Endothelial cell of umbilical vein (primary cell): ENCODE data around the gene PYGB. TPM values are rescaled to one million over a fixed set of nuclear protein-coding genes. Genes with fewer than 3 reads are reported as not detected.

ENCODE experiments used
- BruUV-seq: library from RNA; stranded (reverse); fragments of 400-500 nt; replicated peaks from 2 replicates; lab custom pipeline; 2021; lab: Mats Ljungman, UMichigan
- CTCF ChIA-PET: fragments of 300-600, 350-600 bp; sonication (Branson Sonifier 250); formaldehyde crosslinking; loops from one replicate; lab custom pipeline; 2021; ENCODE audit warnings: antibody characterized with exemption, inconsistent platforms; lab: Charles Lee
- POLR2A ChIA-PET: fragments of 300-600, 350-600 bp; sonication (Branson Sonifier 250); formaldehyde crosslinking; loops from one replicate; lab custom pipeline; 2021; ENCODE audit warnings: antibody characterized with exemption, inconsistent platforms; lab: Charles Lee
- DNase-seq: peaks from one replicate; pipeline ENCODE4 v3.0.0-alpha.2; 2011; ENCODE audit warnings: low read depth, low spot score
- FAIRE-seq: peaks from 2 replicates; lab custom pipeline; 2011; peaks lifted over from hg19 to GRCh38; lab: Jason Lieb, UNC
- H2AFZ ChIP-seq: 2 replicates; pipeline ENCODE4 v1.6.0; 2012; ENCODE audit warnings: low read depth, low read length, control low read depth, inconsistent platforms
- H3K27ac ChIP-seq: 2 replicates; pipeline ENCODE4 v1.5.1; 2011; ENCODE audit warnings: low read depth, mild to moderate bottlenecking, control low read depth, low read length, moderate library complexity; ENCODE audit not compliant: insufficient read depth
- H3K27me3 ChIP-seq, 2 experiments: 2 replicates each; pipeline versions ENCODE4 v1.6.0 to v1.6.1; 2011; ENCODE audit warnings: low read length in 2 of 2, mixed read lengths in 1 of 2; ENCODE audit not compliant: control insufficient read depth in 2 of 2, insufficient read depth in 2 of 2
- H3K36me3 ChIP-seq, 2 experiments: 2 replicates in 1 of 2; 3 replicates in 1 of 2; pipeline ENCODE4 v1.5.1; 2011; ENCODE audit warnings: low read length in 2 of 2, mild to moderate bottlenecking in 1 of 2, moderate library complexity in 1 of 2; ENCODE audit not compliant: control insufficient read depth in 2 of 2, insufficient read depth in 2 of 2; ENCODE audit errors: extremely low read depth in 1 of 2
- H3K4me1 ChIP-seq: 3 replicates; pipeline ENCODE4 v1.5.1; 2011; ENCODE audit warnings: mild to moderate bottlenecking, low read length; ENCODE audit not compliant: control insufficient read depth, insufficient read depth; ENCODE audit errors: extremely low read depth
- H3K4me2 ChIP-seq: 2 replicates; pipeline ENCODE4 v1.6.1; 2011; ENCODE audit warnings: low read length, control low read depth, mixed read lengths; ENCODE audit not compliant: insufficient read depth
- H3K4me3 ChIP-seq, 3 experiments: fragments of 200-600 bp in 1 of 3; sonication (generic), shearing (Covaris generic) in 1 of 3; replicated peaks in 1 of 3; 2 replicates each; pipeline ENCODE4 v1.5.1; 2011 to 2016; ENCODE audit warnings: control low read depth in 3 of 3, low read length in 3 of 3, mild to moderate bottlenecking in 2 of 3, inconsistent platforms in 1 of 3, low read depth in 1 of 3, moderate library complexity in 1 of 3; ENCODE audit not compliant: insufficient read depth in 1 of 3
- H3K79me2 ChIP-seq: 2 replicates; pipeline ENCODE4 v1.6.0; 2012; ENCODE audit warnings: low read length, inconsistent platforms; ENCODE audit not compliant: control insufficient read depth, insufficient read depth
- H3K9ac ChIP-seq: replicated peaks from 2 replicates; pipeline ENCODE3; 2011; ENCODE audit warnings: low read length, control low read depth; ENCODE audit not compliant: insufficient read depth; ENCODE audit errors: extremely low read depth
- H3K9me1 ChIP-seq: replicated peaks from 3 replicates; pipeline ENCODE4 v1.6.0; 2011; ENCODE audit warnings: mild to moderate bottlenecking, low read length; ENCODE audit not compliant: control insufficient read depth, insufficient read depth; ENCODE audit errors: extremely low read depth
- H3K9me3 ChIP-seq: replicated peaks from 2 replicates; pipeline ENCODE4 v1.5.1; 2012; ENCODE audit warnings: low read length, inconsistent platforms; ENCODE audit not compliant: control insufficient read depth, insufficient read depth
- H4K20me1 ChIP-seq: replicated peaks from 2 replicates; pipeline ENCODE3; 2011; ENCODE audit warnings: mild to moderate bottlenecking, low read length; ENCODE audit not compliant: control insufficient read depth, insufficient read depth; ENCODE audit errors: extremely low read depth
- EZH2 ChIP-seq: IDR thresholded peaks from 2 replicates; pipeline ENCODE4 v1.6.1; 2012; ENCODE audit warnings: borderline replicate concordance, low read depth, mild to moderate bottlenecking, moderate library complexity, low read length, inconsistent platforms; ENCODE audit not compliant: severe bottlenecking
- FOS ChIP-seq: IDR thresholded peaks from 2 replicates; pipeline ENCODE4 v1.6.1; 2011; ENCODE audit warnings: mild to moderate bottlenecking, low read length, moderate library complexity, borderline replicate concordance; ENCODE audit not compliant: insufficient read depth
- GATA2 ChIP-seq: IDR thresholded peaks from 2 replicates; pipeline ENCODE4 v1.7.0; 2011; ENCODE audit warnings: low read depth, mild to moderate bottlenecking, moderate library complexity, mixed read lengths, low read length; ENCODE audit not compliant: insufficient read length, insufficient read depth
- JUN ChIP-seq: IDR thresholded peaks from 2 replicates; pipeline ENCODE4 v1.6.1; 2011; ENCODE audit warnings: borderline replicate concordance, low read depth; ENCODE audit not compliant: insufficient read length, insufficient read depth
- MYC ChIP-seq: IDR thresholded peaks from one replicate; pipeline ENCODE4 v1.6.1; 2011; ENCODE audit warnings: mild to moderate bottlenecking, low read depth, low read length
- POLR2A ChIP-seq: IDR thresholded peaks from 2 replicates; pipeline ENCODE4 v1.6.1; 2012; ENCODE audit warnings: low read depth, mild to moderate bottlenecking, control low read depth, low read length
- POLR2AphosphoS5 ChIP-seq: IDR thresholded peaks from 2 replicates; pipeline ENCODE4 v1.6.1; 2012; ENCODE audit warnings: low read depth, mild to moderate bottlenecking, control low read depth, low read length, moderate library complexity; ENCODE audit not compliant: insufficient read depth
- dilution Hi-C: fragments of 300-500 bp; cut with MboI; formaldehyde crosslinking; loops from one replicate; pipeline ENCODE4 v1.15.0; 2019; ENCODE audit warnings: low sequenced_read_pairs; ENCODE audit not compliant: extremely low pct_ligation_motif_present
- intact Hi-C: fragments of 100-400 bp; cut with micrococcal nuclease; formaldehyde crosslinking; loops from one replicate; pipeline ENCODE4 v1.10.0; 2022
- polyA plus RNA-seq, 4 experiments: library from polyadenylated mRNA; depleted of rRNA in 3 of 4; stranded (reverse) in 3 of 4; unstranded in 1 of 4; fragments of >200 nt; gene quantifications; 2 replicates each; pipeline versions ENCODE4 v1.2.1 to v1.2.3, GENCODE V29; 2011 to 2012; ENCODE audit warnings: missing spikeins in 1 of 4
- total RNA-seq: library from RNA; stranded (reverse); gene quantifications from 2 replicates; pipeline ENCODE4 v1.2.3, GENCODE V29; 2021
- TF ChIP-seq, protein P1 (sequence below), 2 donors: IDR thresholded peaks; 1 replicate in 1 of 2; 2 replicates in 1 of 2; pipeline ENCODE4 v1.5.1; 2011; ENCODE audit warnings: low read length in 2 of 2, mild to moderate bottlenecking in 2 of 2, moderate library complexity in 2 of 2, control low read depth in 1 of 2, inconsistent platforms in 1 of 2, low read depth in 1 of 2; ENCODE audit not compliant: insufficient read depth in 1 of 2; ENCODE audit errors: extremely low read depth in 1 of 2
- TF ChIP-seq, protein P2 (sequence below): IDR thresholded peaks from 2 replicates; pipeline ENCODE4 v1.6.1; 2011; ENCODE audit not compliant: insufficient read depth, insufficient read length

The PYGB gene
- total and polyA plus RNA-seq, 2 donors (not counting 3 experiments of a cell fraction or from before 2014, with no cell fraction given): 36.1 to 60.2 TPM

DNA sequence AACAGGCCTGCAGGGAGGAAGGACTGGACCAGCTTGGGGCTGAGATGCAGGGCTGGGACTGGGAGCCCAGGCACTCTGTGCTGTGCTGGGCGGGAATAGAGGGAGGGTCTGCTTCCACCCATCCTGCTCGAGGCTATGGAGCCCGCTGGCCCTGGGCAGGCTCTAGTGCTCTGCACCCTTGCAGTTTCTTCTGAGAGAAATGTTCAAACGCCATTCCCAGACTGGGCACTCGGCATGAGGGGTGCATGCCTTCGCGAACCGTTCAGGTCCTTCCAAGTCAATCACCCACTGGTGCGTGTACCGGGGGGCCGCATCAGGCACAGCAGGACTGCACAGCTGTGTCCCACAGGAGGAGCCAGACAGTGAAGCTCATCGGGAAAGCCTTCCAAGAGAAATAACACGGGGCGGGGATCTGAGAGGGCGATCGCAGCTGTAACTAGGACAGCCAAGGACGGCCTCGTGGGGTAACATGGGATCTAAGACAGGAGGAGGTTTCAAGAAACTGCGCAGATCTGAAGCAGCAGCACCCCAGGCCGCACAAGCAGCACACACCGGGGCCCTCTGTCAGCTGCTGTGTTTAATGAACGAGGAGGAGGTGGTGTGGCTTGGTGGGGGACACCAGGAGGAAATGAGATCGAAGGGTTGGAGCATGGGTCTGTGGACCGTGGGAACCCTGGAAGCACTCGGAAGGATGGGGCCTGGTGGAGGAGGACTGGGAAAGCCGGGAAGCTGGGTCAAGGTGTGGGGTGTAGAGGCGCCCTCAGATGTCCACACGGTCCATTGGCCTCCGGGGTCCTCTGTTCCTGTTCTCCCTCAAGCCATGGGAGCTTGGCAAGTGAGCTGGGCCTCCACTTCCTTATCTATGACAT, 26.1 kb upstream of the PYGB start:
- no peak overlapping the region for H2AFZ ChIP-seq
- ChIA-PET POLR2A (interaction anchor here (0.6 kb wide), 1 partner anchor 32 kb away, joined by 3 read pairs; no protein-coding TSS in a partner anchor), CTCF (interaction anchor here (0.6 to 9.7 kb wide), 3 partner anchors 8 to 178 kb away, joined by 3 to 93 read pairs (median 3); partner anchors contain the start of gene PYGB)
- FAIRE-seq (no peak), DNase-seq (no peak)
- no peak overlapping the region for H3K9ac ChIP-seq
- no TSS peak for BruUV-seq
- intact Hi-C loops (no loop called here), dilution Hi-C loops (no loop called here)
- H3K79me2 ChIP-seq: no peaks in the 10 kb centered on the region
- no peaks in the 10 kb centered on the region for H4K20me1 ChIP-seq
- H3K4me2 ChIP-seq: no peak overlapping the region
- no peaks in the 10 kb centered on the region for H3K9me1 ChIP-seq
- no peaks in the 10 kb centered on the region for H3K27me3 ChIP-seq
- no peak overlapping the region for H3K27ac ChIP-seq
- H3K4me3 ChIP-seq: no peak overlapping the region
- no peaks in the 10 kb centered on the region for H3K9me3 ChIP-seq
- TF ChIP-seq FOS (no peak), EZH2 (no peak), POLR2A (no peak), MYC (no peak), GATA2 (no peak), POLR2AphosphoS5 (no peak), JUN (no peak)
- TF ChIP-seq, protein P1, sequence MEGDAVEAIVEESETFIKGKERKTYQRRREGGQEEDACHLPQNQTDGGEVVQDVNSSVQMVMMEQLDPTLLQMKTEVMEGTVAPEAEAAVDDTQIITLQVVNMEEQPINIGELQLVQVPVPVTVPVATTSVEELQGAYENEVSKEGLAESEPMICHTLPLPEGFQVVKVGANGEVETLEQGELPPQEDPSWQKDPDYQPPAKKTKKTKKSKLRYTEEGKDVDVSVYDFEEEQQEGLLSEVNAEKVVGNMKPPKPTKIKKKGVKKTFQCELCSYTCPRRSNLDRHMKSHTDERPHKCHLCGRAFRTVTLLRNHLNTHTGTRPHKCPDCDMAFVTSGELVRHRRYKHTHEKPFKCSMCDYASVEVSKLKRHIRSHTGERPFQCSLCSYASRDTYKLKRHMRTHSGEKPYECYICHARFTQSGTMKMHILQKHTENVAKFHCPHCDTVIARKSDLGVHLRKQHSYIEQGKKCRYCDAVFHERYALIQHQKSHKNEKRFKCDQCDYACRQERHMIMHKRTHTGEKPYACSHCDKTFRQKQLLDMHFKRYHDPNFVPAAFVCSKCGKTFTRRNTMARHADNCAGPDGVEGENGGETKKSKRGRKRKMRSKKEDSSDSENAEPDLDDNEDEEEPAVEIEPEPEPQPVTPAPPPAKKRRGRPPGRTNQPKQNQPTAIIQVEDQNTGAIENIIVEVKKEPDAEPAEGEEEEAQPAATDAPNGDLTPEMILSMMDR (IDR thresholded peaks at IDR 0.05; ENCODE audit: extremely low read depth in 1 of 2, insufficient read depth in 1 of 2, low read depth in 1 of 2, low read length in 2 of 2): no peak
- TF ChIP-seq, protein P2, sequence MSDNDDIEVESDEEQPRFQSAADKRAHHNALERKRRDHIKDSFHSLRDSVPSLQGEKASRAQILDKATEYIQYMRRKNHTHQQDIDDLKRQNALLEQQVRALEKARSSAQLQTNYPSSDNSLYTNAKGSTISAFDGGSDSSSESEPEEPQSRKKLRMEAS: no peak
- H3K4me1 ChIP-seq: peaks cover 10% of the 10 kb centered on the region
- H3K36me3 ChIP-seq: peaks cover 0 to 3% of the 10 kb centered on the region in 2 experiments
